Astrocyte of the cerebellum (primary cell): ENCODE data around the gene TEPSIN.

Experiments used
- DNase-seq: peaks from one replicate; pipeline ENCODE4 v3.0.0-alpha.2; 2011; ENCODE audit warnings: low read depth
- H3K4me3 ChIP-seq: 2 replicates; pipeline ENCODE4 v1.5.1; 2011; ENCODE audit warnings: mild to moderate bottlenecking, low read depth, low read length, moderate library complexity
- CTCF ChIP-seq: IDR thresholded peaks from 2 replicates; pipeline ENCODE4 v1.5.1; 2012; ENCODE audit warnings: low read length, low read depth, moderate library complexity, mild to moderate bottlenecking; ENCODE audit errors: missing control alignments
- in situ Hi-C: cut with HindIII; loops from 2 replicates; pipeline ENCODE4 v1.10.0; 2017; ENCODE audit warnings: low sequenced_read_pairs

The TEPSIN gene

GRCh38 chr17:81221842-81222619 is 16.8 kb downstream of the TEPSIN start:
- peak overlapping the region; percentile 70 for H3K4me3 ChIP-seq
- in situ Hi-C loops: no loop called here
- TF ChIP-seq CTCF: no peak
- no peak for DNase-seq

GRCh38 chr17:81221371-81221841 is 17.4 kb downstream of the TEPSIN start:
- no peak for TF ChIP-seq CTCF
- DNase-seq: peak; percentile 8
- in situ Hi-C loops: no loop called here
- H3K4me3 ChIP-seq: peak overlapping the region; percentile 70

- in situ Hi-C loops: no loop called here
- H3K4me3 ChIP-seq: no peak overlapping the region
- DNase-seq: no peak
- TF ChIP-seq CTCF: no peak
These were observed 19.2 kb downstream of the TEPSIN start for GRCh38 chr17:81219476-81220180.

- in situ Hi-C loops: no loop called here
- H3K4me3 ChIP-seq: no peak overlapping the region
- TF ChIP-seq CTCF: no peak
- DNase-seq: no peak
These were observed 19.9 kb downstream of the TEPSIN start for GRCh38 chr17:81218991-81219390.

GRCh38 chr17:81218459-81218858 is 20.4 kb downstream of the TEPSIN start:
- no peak overlapping the region for H3K4me3 ChIP-seq
- in situ Hi-C loops: no loop called here
- DNase-seq: no peak
- no peak for TF ChIP-seq CTCF

- DNase-seq: no peak
- in situ Hi-C loops: no loop called here
- H3K4me3 ChIP-seq: no peak overlapping the region
- TF ChIP-seq CTCF: no peak
These were observed 21.4 kb downstream of the TEPSIN start for GRCh38 chr17:81217491-81217890.
